Measurements from ENCODE around the gene RGS19. TPM values are rescaled to one million over a fixed set of nuclear protein-coding genes. Genes with fewer than 3 reads are reported as not detected.

The RGS19 gene
- total RNA-seq, 1 experiment from 2014 or later, result 17.2 TPM

DNA sequence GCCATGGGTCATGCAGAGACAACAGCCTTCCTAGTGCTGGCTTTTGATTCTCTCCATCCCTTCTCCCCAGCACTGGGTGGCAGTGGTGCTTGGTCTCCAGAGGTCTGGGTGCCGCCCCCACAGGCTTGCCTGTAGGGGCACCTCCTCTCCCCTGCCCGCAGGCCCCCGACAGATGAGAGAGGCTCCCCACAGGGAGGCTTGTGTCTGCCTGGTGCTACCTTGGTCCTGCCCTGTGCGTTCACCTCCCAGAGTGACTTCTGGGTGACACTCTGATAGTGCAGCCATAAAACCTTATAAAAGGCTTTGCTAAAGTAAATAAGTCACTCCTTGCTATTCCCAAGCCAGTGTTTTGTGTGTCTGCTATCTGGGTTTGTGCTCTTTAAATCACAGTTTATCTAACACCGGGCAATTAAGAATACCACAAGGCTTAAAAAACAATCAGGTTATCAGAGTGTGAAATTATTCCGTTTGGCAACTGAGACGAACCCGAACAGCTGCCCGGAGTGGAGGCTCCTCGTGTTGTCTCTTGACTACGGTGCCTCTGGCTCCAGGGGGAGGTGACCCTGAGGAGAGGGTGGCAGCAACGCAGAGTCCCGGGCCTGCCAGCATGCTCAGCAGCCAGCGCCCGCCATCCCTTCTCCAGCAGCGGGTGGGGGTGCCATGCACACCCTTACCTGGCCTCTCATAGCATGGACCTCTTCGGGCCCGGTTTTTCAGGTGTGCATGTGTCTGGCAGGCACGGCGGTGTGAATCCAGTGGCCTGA lies 48.8 kb downstream of the RGS19 start:
- Mint-ChIP-seq H3K27me3 (ENCODE audit: unreplicated experiment) (no peaks in the 10 kb centered on the region), H3K9me3 (ENCODE audit: low read depth, unreplicated experiment) (no peaks in the 10 kb centered on the region), H3K4me1 (ENCODE audit: low read depth, unreplicated experiment) (no peaks in the 10 kb centered on the region), H3K4me3 (ENCODE audit: low read depth, unreplicated experiment) (no peak overlapping the region), H3K27ac (ENCODE audit: unreplicated experiment) (no peak overlapping the region), H3K36me3 (ENCODE audit: insufficient read depth, unreplicated experiment) (peaks cover 93% of the 10 kb centered on the region)
- no peak for DNase-seq
- BruUV-seq (replicated peaks), result no TSS peak
- CTCF ChIA-PET, result interaction anchor here (0.6 kb wide), 1 partner anchor 42 kb away, joined by 3 read pairs; no protein-coding TSS in a partner anchor
- intact Hi-C loops (cut with micrococcal nuclease; ENCODE audit: unreplicated experiment), result no loop called here
- TF ChIP-seq CTCF (IDR thresholded peaks at IDR 0.05; ENCODE audit: unreplicated experiment), result no peak

DNA sequence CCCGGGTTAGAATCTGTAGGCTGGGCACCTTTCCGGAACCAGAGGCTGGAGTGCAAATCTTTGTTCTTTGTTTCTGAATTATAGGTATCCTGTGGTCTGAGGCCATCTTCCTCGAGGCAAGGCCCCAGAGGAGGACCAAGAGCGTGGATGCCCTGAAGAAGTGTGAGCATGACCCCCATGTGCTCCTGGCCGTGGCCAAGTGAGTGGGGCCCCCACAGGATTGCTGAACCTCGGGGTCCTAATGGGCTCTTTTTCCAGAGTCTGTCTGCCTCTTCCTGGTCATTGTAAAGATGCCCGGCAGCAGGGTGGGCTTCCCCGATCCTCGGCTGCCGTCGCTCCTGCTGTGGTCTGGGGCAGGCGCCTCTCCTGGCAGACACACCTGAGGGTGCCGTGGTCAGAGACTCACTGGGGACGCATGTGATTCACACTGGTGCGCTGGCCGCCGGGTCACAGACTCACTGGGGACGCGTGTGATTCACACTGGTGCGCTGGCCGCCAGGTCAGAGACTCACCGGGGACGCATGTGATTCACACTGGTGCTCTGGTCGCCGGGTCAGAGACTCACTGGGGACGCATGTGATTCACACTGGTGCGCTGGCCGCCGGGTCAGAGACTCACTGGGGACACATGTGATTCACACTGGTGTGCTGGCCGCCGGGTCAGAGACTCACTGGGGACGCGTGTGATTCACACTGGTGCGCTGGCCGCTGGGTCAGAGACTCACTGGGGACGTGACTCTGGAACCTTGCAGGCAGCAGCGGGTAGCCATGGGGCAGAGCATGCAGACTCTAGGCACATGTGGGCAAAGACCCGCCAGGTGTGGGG lies 49.8 kb downstream of the RGS19 start:
- no peaks in the 10 kb centered on the region for H3K4me1 Mint-ChIP-seq (ENCODE audit: low read depth, unreplicated experiment)
- no peak for TF ChIP-seq CTCF (IDR thresholded peaks at IDR 0.05; ENCODE audit: unreplicated experiment)
- BruUV-seq (replicated peaks), result no TSS peak
- DNase-seq, result no peak
- H3K27ac Mint-ChIP-seq (ENCODE audit: unreplicated experiment), result no peak overlapping the region
- H3K9me3 Mint-ChIP-seq (ENCODE audit: low read depth, unreplicated experiment), result no peaks in the 10 kb centered on the region
- intact Hi-C loops (cut with micrococcal nuclease; ENCODE audit: unreplicated experiment), result no loop called here
- CTCF ChIA-PET, result interaction anchor here (2.4 kb wide), 1 partner anchor 9 kb away, joined by 10 read pairs; no protein-coding TSS in a partner anchor
- no peaks in the 10 kb centered on the region for H3K27me3 Mint-ChIP-seq (ENCODE audit: unreplicated experiment)
- H3K36me3 Mint-ChIP-seq (ENCODE audit: insufficient read depth, unreplicated experiment), result peaks cover 86% of the 10 kb centered on the region
- H3K4me3 Mint-ChIP-seq (ENCODE audit: low read depth, unreplicated experiment), result no peak overlapping the region

GRCh38 chr20:64027981-64028685 lies 51.2 kb downstream of the RGS19 start:
- no TSS peak for BruUV-seq (replicated peaks)
- CTCF ChIA-PET, result interaction anchor here (0.6 to 2.4 kb wide), 2 partner anchors 11 to 43 kb away, joined by 4 to 10 read pairs; no protein-coding TSS in a partner anchor
- no peaks in the 10 kb centered on the region for H3K27me3 Mint-ChIP-seq (ENCODE audit: unreplicated experiment)
- intact Hi-C loops (cut with micrococcal nuclease; ENCODE audit: unreplicated experiment), result no loop called here
- H3K4me1 Mint-ChIP-seq (ENCODE audit: low read depth, unreplicated experiment), result no peaks in the 10 kb centered on the region
- no peak for DNase-seq
- peaks cover 81% of the 10 kb centered on the region for H3K36me3 Mint-ChIP-seq (ENCODE audit: insufficient read depth, unreplicated experiment)
- H3K27ac Mint-ChIP-seq (ENCODE audit: unreplicated experiment), result no peak overlapping the region
- no peak overlapping the region for H3K4me3 Mint-ChIP-seq (ENCODE audit: low read depth, unreplicated experiment)
- H3K9me3 Mint-ChIP-seq (ENCODE audit: low read depth, unreplicated experiment), result no peaks in the 10 kb centered on the region
- no peak for TF ChIP-seq CTCF (IDR thresholded peaks at IDR 0.05; ENCODE audit: unreplicated experiment)

DNA sequence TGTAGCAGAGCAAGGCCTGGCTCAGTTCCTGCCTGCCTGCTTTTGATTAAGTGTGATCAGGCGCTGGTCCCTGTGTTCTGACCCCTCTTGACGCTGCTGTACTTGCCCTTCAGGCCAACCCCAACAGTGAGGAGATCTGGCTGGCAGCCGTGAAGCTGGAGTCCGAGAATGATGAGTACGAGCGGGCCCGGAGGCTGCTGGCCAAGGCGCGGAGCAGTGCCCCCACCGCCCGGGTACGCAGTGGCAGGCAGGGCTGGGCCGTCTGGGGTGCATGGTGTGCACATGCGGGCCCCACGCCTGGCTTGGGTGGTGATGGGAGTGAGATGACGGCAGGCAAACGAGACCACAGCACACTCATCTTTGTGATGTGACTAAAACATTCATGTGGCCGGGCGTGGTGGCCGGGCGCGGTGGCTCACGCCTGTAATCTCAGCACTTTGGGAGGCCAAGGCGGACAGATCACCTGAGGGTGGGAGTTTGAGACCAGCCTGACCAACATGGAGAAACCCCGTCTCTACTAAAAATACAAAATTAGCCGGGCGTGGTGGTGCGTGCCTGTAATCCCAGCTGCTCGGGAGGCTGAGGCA lies 53.4 kb downstream of the RGS19 start:
- H3K36me3 Mint-ChIP-seq (ENCODE audit: insufficient read depth, unreplicated experiment), result peaks cover 75% of the 10 kb centered on the region
- no peaks in the 10 kb centered on the region for H3K27me3 Mint-ChIP-seq (ENCODE audit: unreplicated experiment)
- no peak for DNase-seq
- no peaks in the 10 kb centered on the region for H3K9me3 Mint-ChIP-seq (ENCODE audit: low read depth, unreplicated experiment)
- no peak overlapping the region for H3K4me3 Mint-ChIP-seq (ENCODE audit: low read depth, unreplicated experiment)
- no TSS peak for BruUV-seq (replicated peaks)
- TF ChIP-seq CTCF (IDR thresholded peaks at IDR 0.05; ENCODE audit: unreplicated experiment), result no peak
- intact Hi-C loops (cut with micrococcal nuclease; ENCODE audit: unreplicated experiment), result no loop called here
- no peaks in the 10 kb centered on the region for H3K4me1 Mint-ChIP-seq (ENCODE audit: low read depth, unreplicated experiment)
- H3K27ac Mint-ChIP-seq (ENCODE audit: unreplicated experiment), result no peak overlapping the region
- CTCF ChIA-PET, result no interaction called here
